A673 (cell line): Measurements from ENCODE around the gene TCIRG1. TPM values are rescaled to one million over a fixed set of nuclear protein-coding genes. Genes with fewer than 3 reads are reported as not detected.

Source experiments
- BruUV-seq: library from RNA; stranded (reverse); fragments of 400-500 nt; replicated peaks from 2 replicates; lab custom pipeline; 2021; lab: Mats Ljungman, UMichigan
- CTCF ChIA-PET: fragments of 300-600 bp; sonication (Branson Sonifier 250); formaldehyde crosslinking; loops from one replicate; lab custom pipeline; 2022; ENCODE audit warnings: antibody characterized with exemption; lab: Charles Lee
- POLR2A ChIA-PET: fragments of 300-600 bp; sonication (Branson Sonifier 250); formaldehyde crosslinking; loops from one replicate; lab custom pipeline; 2022; ENCODE audit warnings: antibody characterized with exemption; ENCODE audit not compliant: low non-redundant PET; lab: Charles Lee
- DNase-seq: peaks from one replicate; pipeline ENCODE4 v3.0.0-alpha.2; 2015; ENCODE audit warnings: low spot score
- H3K27ac ChIP-seq: fragments of 200-600 bp; sonication (generic); 2 replicates; pipeline ENCODE4 v1.5.1; 2016; ENCODE audit warnings: mixed run types, low read depth, mild to moderate bottlenecking, mixed read lengths, antibody characterized with exemption, low read length; ENCODE audit not compliant: poor library complexity, severe bottlenecking
- H3K27me3 ChIP-seq: fragments of 200-600 bp; sonication (generic); replicated peaks from 2 replicates; pipeline ENCODE4 v1.6.1; 2017; ENCODE audit warnings: mixed run types, low read depth, mild to moderate bottlenecking, mixed read lengths, antibody characterized with exemption, low read length; ENCODE audit not compliant: insufficient read depth, poor library complexity
- H3K36me3 ChIP-seq: fragments of 200-600 bp; sonication (generic); 2 replicates; pipeline ENCODE4 v1.6.1; 2016; ENCODE audit warnings: mixed run types, mild to moderate bottlenecking, mixed read lengths, antibody characterized with exemption, low read length; ENCODE audit not compliant: insufficient read depth, poor library complexity, severe bottlenecking
- H3K4me1 ChIP-seq: fragments of 200-600 bp; sonication (generic); 2 replicates; pipeline ENCODE4 v1.6.1; 2017; ENCODE audit warnings: mixed run types, mild to moderate bottlenecking, mixed read lengths, antibody characterized with exemption, low read length; ENCODE audit not compliant: insufficient read depth, poor library complexity, severe bottlenecking
- H3K4me3 ChIP-seq: fragments of 200-600 bp; sonication (generic); 2 replicates; pipeline ENCODE4 v1.5.1; 2016; ENCODE audit warnings: low read depth, mixed run types, mild to moderate bottlenecking, mixed read lengths, low read length; ENCODE audit not compliant: poor library complexity, severe bottlenecking
- H3K9me3 ChIP-seq: fragments of 200-600 bp; sonication (generic); 2 replicates; pipeline ENCODE4 v1.6.1; 2016; ENCODE audit warnings: mixed run types, low read depth, mild to moderate bottlenecking, mixed read lengths, antibody characterized with exemption, low read length; ENCODE audit not compliant: poor library complexity, severe bottlenecking
- CTCF ChIP-seq: fragments of 300-800, 200-600 bp; sonication (generic); conservative IDR thresholded peaks from 2 replicates; pipeline ENCODE4 v1.5.1; 2017; ENCODE audit warnings: low read depth, mild to moderate bottlenecking, antibody characterized with exemption, low read length, moderate library complexity, mixed read lengths
- EZH2 ChIP-seq: fragments of 200-600 bp; sonication (generic); IDR thresholded peaks from 2 replicates; pipeline ENCODE4 v1.6.1; 2017; ENCODE audit warnings: borderline replicate concordance, low read depth, mild to moderate bottlenecking, mixed read lengths, antibody characterized with exemption, low read length; ENCODE audit not compliant: poor library complexity, severe bottlenecking
- intact Hi-C: fragments of 100-400 bp; cut with micrococcal nuclease; formaldehyde crosslinking; loops from one replicate; pipeline ENCODE4 v1.10.0; 2022; ENCODE audit not compliant: unreplicated experiment
- total RNA-seq: library from RNA; stranded (reverse); gene quantifications from 2 replicates; pipeline ENCODE4 v1.2.3, GENCODE V29; 2021

Gene TCIRG1
- total RNA-seq, 1 experiment from 2014 or later: 15.0 TPM

DNA sequence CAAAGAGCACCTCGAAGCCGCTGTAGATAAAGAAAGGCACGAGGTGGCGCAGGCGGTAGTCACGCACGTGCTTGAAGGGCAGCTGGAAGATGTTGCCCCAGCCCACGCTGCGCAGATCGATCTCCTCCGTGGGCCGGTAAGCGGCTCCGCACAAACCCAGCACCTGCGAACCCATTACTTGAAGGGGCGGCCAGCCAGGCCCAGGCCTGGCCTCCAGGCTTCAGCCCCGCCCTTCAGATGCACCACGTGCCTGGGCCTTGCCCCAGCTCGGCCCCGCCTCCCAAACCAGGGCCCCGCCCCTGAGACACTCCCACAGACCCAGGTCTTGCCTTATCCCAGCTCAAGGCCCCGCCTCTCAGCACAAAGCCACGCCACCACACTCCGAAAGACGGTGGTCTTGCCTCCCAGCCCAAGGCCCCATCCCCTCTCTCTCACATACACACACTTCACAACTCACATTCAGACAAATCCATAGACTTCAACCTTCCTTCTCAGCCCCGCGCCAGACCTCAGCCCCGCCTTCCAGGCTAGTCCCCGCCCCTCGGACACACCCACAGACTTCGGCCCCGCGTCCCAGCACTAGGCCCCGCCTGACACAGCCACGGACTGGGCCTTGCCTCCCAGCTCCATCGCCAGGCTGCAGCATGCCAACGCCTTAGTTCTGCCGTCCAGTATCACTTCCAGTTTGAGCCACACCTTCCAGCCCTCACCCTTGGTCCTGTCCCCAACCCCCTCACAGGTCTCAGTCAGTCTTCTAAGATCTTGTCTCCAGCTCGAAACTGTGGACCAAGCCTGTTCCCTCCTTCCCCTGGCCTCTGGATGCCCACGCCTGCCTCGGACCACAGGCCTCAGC, 42.0 kb upstream of the TCIRG1 start:
- DNase-seq: peak; percentile 71
- CTCF ChIA-PET: no interaction called here
- no peak overlapping the region for H3K4me3 ChIP-seq
- intact Hi-C loops: loop anchor here (10.0 kb wide), 1 partner anchor 152 kb away; no protein-coding TSS in a partner anchor
- no peaks in the 10 kb centered on the region for H3K27me3 ChIP-seq
- H3K36me3 ChIP-seq: no peaks in the 10 kb centered on the region
- no peaks in the 10 kb centered on the region for H3K4me1 ChIP-seq
- no peak overlapping the region for H3K27ac ChIP-seq
- POLR2A ChIA-PET: no interaction called here
- no peaks in the 10 kb centered on the region for H3K9me3 ChIP-seq
- TF ChIP-seq EZH2 (no peak), CTCF (no peak)
- no TSS peak for BruUV-seq

- no peak for DNase-seq
- POLR2A ChIA-PET: no interaction called here
- Histone ChIP-seq H3K27ac (no peak overlapping the region), H3K4me3 (no peak overlapping the region), H3K4me1 (no peaks in the 10 kb centered on the region), H3K36me3 (no peaks in the 10 kb centered on the region), H3K9me3 (no peaks in the 10 kb centered on the region), H3K27me3 (no peaks in the 10 kb centered on the region)
- intact Hi-C loops: loop anchor here (10.0 kb wide), 1 partner anchor 153 kb away; no protein-coding TSS in a partner anchor
- CTCF ChIA-PET: no interaction called here
- no peak for TF ChIP-seq CTCF
- no peak for TF ChIP-seq EZH2
- no TSS peak for BruUV-seq
Measured at GRCh38 chr11:67997475-67997921, 41.3 kb upstream of the TCIRG1 start.

DNA sequence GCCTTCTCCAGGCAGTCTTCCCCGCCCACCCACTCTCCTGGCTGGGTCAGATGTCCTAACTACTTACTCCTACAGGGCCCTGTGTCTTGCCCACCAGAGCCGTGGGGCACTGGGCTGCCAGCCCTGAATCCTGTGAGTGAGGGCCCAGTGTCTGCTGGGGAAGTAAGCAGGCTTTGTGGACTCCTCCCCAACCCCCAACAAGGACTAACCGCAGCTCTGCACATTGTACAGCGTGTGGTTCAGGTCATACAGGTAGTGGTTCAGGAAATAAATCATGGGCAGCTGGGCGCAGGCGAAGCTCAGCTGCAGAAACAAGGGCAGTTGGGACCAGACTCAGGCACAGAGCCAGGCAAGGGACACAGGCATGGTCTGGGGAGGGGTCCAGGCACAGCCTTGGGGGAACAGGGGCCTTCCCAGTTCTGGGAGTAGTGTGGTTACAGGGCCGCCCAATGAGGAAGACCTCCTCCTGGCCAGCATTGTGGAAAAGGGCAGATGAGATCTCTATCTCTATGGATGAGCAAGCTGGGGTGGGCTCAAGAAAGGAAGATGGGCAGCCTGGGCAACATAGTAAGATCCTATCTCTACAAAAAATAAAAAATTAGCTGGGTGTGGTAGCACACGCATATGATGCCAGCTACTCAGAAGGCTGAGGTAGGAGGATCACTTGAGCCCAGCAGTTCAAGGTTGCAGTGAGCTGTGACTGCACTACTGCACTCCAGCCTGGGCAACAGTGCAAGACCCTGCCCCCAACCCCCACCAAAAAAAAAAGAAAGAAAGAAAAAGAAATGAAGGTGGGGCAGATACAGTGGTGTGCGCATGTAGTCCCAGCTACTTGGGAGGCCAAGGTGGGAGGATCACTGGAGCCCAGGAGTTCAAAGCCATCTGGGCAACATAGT, 40.4 kb upstream of the TCIRG1 start:
- H3K27me3 ChIP-seq: no peaks in the 10 kb centered on the region
- intact Hi-C loops: loop anchor here (10.0 kb wide), 1 partner anchor 154 kb away; no protein-coding TSS in a partner anchor
- H3K27ac ChIP-seq: no peak overlapping the region
- no peaks in the 10 kb centered on the region for H3K9me3 ChIP-seq
- CTCF ChIA-PET: no interaction called here
- no TSS peak for BruUV-seq
- TF ChIP-seq CTCF (no peak), EZH2 (no peak)
- H3K4me1 ChIP-seq: no peaks in the 10 kb centered on the region
- no peak for DNase-seq
- POLR2A ChIA-PET: no interaction called here
- no peaks in the 10 kb centered on the region for H3K36me3 ChIP-seq
- no peak overlapping the region for H3K4me3 ChIP-seq
